Measurements from ENCODE around the gene C19orf33. TPM values are rescaled to one million over a fixed set of nuclear protein-coding genes. Genes with fewer than 3 reads are reported as not detected.

The C19orf33 gene
- total and polyA plus RNA-seq, 9 of the 15 experiments (the other 6 are each of a cell fraction or from before 2014, with no cell fraction given) = 3.2 TPM; not detected in 8

DNA sequence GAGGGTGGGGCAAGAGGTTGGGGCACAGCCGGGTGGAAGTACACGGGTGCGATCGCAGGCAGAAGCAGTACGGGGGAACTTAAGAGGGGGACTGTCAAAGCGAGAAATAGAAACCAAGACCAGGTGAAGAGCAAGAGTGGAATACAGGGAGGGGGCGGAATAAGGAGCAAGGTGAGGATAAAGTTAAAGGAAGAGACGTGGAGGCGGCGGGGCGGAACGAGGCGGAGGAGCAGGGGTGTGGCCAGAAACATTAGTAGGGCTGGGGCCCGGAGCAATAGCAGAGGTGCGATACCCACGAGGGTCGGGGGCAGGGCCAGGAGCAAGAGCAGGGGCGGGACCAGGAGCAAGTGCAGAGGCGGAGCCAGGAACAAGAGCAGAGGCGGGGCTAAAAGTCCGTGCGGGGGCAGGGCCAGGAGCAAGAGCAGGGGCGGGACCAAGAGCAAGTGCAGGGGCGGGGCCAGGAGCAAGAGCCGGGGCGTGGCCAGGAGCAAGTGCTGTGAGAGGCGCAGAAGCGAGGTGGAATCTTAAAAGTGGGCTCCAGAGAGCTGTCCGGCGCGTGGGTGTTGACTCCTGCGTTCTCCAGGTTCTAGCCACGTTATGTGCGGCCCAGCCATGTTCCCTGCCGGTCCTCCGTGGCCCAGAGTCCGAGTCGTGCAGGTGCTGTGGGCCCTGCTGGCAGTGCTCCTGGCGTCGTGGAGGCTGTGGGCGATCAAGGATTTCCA is 32.7 kb downstream of the C19orf33 start (continued):
- TF ChIP-seq ZMIZ1 (IDR thresholded peaks at IDR 0.05; ENCODE audit: low read depth in 2 of 2, low read length in 2 of 2) = no peak
- TF ChIP-seq MTA2 (IDR thresholded peaks at IDR 0.05; ENCODE audit: low read depth) = peak; percentile 38; the same call in 1 of the 2 replicates
- no peak for TF ChIP-seq RREB1 (CRISPR knock-in tag; IDR thresholded peaks at IDR 0.05)
- peak; percentile 54 for TF ChIP-seq BRD9 (IDR thresholded peaks at IDR 0.05; ENCODE audit: low read depth, partially characterized antibody)
- TF ChIP-seq TOE1 (IDR thresholded peaks at IDR 0.05; ENCODE audit: borderline replicate concordance) = peak; percentile 69; the same call in 1 of the 2 replicates
- TF ChIP-seq TOE1 (CRISPR knock-in tag; IDR thresholded peaks at IDR 0.05; ENCODE audit: borderline replicate concordance, low read depth) = no peak
- no peak for TF ChIP-seq PHTF2 (CRISPR knock-in tag; IDR thresholded peaks at IDR 0.05)
- no peak for TF ChIP-seq RBM22 (IDR thresholded peaks at IDR 0.05; ENCODE audit: low read depth, low read length, poor library complexity, severe bottlenecking)
- TF ChIP-seq, protein P1, sequence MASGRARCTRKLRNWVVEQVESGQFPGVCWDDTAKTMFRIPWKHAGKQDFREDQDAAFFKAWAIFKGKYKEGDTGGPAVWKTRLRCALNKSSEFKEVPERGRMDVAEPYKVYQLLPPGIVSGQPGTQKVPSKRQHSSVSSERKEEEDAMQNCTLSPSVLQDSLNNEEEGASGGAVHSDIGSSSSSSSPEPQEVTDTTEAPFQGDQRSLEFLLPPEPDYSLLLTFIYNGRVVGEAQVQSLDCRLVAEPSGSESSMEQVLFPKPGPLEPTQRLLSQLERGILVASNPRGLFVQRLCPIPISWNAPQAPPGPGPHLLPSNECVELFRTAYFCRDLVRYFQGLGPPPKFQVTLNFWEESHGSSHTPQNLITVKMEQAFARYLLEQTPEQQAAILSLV (tag; IDR thresholded peaks at IDR 0.05) = no peak
- no peak for TF ChIP-seq JUNB (CRISPR knock-in tag; conservative IDR thresholded peaks at IDR 0.05)
- no peak for TF ChIP-seq ZNF311 (CRISPR knock-in tag; IDR thresholded peaks at IDR 0.05)
- TF ChIP-seq, protein P2, sequence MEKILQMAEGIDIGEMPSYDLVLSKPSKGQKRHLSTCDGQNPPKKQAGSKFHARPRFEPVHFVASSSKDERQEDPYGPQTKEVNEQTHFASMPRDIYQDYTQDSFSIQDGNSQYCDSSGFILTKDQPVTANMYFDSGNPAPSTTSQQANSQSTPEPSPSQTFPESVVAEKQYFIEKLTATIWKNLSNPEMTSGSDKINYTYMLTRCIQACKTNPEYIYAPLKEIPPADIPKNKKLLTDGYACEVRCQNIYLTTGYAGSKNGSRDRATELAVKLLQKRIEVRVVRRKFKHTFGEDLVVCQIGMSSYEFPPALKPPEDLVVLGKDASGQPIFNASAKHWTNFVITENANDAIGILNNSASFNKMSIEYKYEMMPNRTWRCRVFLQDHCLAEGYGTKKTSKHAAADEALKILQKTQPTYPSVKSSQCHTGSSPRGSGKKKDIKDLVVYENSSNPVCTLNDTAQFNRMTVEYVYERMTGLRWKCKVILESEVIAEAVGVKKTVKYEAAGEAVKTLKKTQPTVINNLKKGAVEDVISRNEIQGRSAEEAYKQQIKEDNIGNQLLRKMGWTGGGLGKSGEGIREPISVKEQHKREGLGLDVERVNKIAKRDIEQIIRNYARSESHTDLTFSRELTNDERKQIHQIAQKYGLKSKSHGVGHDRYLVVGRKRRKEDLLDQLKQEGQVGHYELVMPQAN (IDR thresholded peaks at IDR 0.05; ENCODE audit: borderline replicate concordance) = peak; percentile 97
- TF ChIP-seq ARHGAP35 (IDR thresholded peaks at IDR 0.05; ENCODE audit: partially characterized antibody) = peak; percentile 69

Measured in K562 (cell line).